Measurements from ENCODE around the gene ZCCHC10.

DNA sequence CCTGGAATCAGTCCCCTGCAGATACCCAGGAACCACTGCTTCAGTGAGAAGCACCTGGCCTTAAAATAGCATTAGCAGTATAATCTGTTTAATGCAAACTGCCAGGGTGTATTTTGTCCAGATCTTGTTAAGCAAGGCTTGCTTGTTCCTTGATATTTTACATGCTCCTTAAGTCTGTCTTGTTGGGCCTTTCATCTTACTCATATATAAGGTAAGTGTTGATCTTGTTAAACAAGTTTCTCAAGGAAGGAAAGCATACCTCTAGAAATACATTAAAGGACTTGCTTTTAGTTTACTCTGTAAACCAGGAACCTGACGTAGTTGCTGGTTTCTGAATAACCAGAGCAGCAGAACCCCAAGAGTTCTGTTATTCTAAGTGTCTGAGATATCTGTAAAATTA is 39.1 kb upstream of the ZCCHC10 start:
- no peak for TF ChIP-seq SMAD5 (IDR thresholded peaks at IDR 0.05; ENCODE audit: low read depth)
- TF ChIP-seq RCOR1 (conservative IDR thresholded peaks at IDR 0.05; ENCODE audit: low read depth, low read length): no peak
- no peak for TF ChIP-seq SRF (IDR thresholded peaks at IDR 0.05; ENCODE audit: low read depth in 2 of 2, low read length in 2 of 2)
- no peak for TF ChIP-seq ZNF24 (IDR thresholded peaks at IDR 0.05)
- TF ChIP-seq PML (IDR thresholded peaks at IDR 0.05; ENCODE audit: low read length): no peak
- no peak for TF ChIP-seq RAD51 (IDR thresholded peaks at IDR 0.05)
- no peak for TF ChIP-seq POLR2AphosphoS5 (IDR thresholded peaks at IDR 0.05; ENCODE audit: low read length)
- TF ChIP-seq POLR2AphosphoS2 (IDR thresholded peaks at IDR 0.05; ENCODE audit: low read depth, low read length): no peak
- no peak for TF ChIP-seq USF1 (IDR thresholded peaks at IDR 0.05; ENCODE audit: borderline replicate concordance, extremely low read length, insufficient read depth, low read depth, low read length)
- TF ChIP-seq SMC3 (IDR thresholded peaks at IDR 0.05; ENCODE audit: borderline replicate concordance, low read length): no peak
- TF ChIP-seq EGR1 (IDR thresholded peaks at IDR 0.05; ENCODE audit: borderline replicate concordance in 1 of 2, low read depth in 2 of 2, low read length in 2 of 2): no peak
